LNCaP clone FGC (cell line): ENCODE results near the gene SYNPR.

Experiments
- DNase-seq: peaks from one replicate; pipeline ENCODE4 v3.0.0-alpha.2; 2011; ENCODE audit warnings: low read depth
- H3K4me3 ChIP-seq: 2 replicates; pipeline ENCODE4 v1.5.1; 2011; ENCODE audit warnings: mild to moderate bottlenecking, low read depth, low read length, control low read depth
- TF ChIP-seq, protein P1 (sequence below): IDR thresholded peaks from 2 replicates; pipeline ENCODE4 v1.5.1; 2012; ENCODE audit warnings: mild to moderate bottlenecking; ENCODE audit not compliant: control insufficient read depth, insufficient read depth; ENCODE audit errors: extremely low read depth

Gene SYNPR

GRCh38 chr3:63414607-63415006 lies 136.5 kb downstream of the SYNPR start:
- DNase-seq = no peak
- H3K4me3 ChIP-seq = no peak overlapping the region
- TF ChIP-seq, protein P1, sequence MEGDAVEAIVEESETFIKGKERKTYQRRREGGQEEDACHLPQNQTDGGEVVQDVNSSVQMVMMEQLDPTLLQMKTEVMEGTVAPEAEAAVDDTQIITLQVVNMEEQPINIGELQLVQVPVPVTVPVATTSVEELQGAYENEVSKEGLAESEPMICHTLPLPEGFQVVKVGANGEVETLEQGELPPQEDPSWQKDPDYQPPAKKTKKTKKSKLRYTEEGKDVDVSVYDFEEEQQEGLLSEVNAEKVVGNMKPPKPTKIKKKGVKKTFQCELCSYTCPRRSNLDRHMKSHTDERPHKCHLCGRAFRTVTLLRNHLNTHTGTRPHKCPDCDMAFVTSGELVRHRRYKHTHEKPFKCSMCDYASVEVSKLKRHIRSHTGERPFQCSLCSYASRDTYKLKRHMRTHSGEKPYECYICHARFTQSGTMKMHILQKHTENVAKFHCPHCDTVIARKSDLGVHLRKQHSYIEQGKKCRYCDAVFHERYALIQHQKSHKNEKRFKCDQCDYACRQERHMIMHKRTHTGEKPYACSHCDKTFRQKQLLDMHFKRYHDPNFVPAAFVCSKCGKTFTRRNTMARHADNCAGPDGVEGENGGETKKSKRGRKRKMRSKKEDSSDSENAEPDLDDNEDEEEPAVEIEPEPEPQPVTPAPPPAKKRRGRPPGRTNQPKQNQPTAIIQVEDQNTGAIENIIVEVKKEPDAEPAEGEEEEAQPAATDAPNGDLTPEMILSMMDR = no peak

DNA sequence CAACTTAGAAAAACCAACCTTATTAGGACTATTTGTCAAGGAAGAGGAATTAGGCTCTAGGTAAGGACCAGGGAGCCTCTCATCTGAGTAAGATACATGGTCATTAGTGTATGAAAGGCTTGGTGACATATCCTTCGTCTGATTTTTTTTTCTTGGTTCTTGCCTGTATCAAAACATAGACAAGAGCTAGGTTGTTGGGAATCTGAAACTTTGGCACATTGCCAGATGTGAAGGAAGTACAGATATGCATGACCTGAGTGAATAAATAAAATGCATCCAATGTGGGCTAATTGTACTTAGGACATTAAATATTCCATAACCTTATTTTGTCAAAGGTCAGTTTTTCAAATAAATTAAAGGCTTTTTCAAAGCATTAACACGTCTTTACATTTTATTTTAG lies 151.8 kb downstream of the SYNPR start:
- no peak for DNase-seq
- H3K4me3 ChIP-seq = no peak overlapping the region
- TF ChIP-seq, protein P1 = no peak

DNA sequence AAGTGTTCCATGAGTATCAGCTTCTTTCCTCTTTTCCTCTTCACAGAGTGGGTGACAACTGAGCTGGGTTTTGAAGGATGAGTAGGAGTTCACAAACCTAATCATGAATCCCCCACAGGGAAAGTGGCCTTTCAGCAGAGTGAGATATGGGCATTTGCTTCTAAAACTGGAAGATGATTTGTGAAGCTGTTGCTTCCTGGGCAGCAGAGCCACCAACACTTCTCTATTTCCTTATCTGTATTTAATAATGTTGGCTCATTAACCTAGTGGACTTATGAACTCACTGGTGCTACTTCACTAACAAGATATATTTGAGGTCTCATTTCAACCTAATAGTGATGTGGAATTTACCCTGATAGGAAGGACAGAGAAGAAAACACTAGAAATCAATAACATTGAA lies 152.8 kb downstream of the SYNPR start:
- H3K4me3 ChIP-seq = no peak overlapping the region
- TF ChIP-seq, protein P1 = no peak
- no peak for DNase-seq

GRCh38 chr3:63437858-63438257 lies 159.8 kb downstream of the SYNPR start:
- TF ChIP-seq, protein P1 = no peak
- DNase-seq = no peak
- no peak overlapping the region for H3K4me3 ChIP-seq

DNA sequence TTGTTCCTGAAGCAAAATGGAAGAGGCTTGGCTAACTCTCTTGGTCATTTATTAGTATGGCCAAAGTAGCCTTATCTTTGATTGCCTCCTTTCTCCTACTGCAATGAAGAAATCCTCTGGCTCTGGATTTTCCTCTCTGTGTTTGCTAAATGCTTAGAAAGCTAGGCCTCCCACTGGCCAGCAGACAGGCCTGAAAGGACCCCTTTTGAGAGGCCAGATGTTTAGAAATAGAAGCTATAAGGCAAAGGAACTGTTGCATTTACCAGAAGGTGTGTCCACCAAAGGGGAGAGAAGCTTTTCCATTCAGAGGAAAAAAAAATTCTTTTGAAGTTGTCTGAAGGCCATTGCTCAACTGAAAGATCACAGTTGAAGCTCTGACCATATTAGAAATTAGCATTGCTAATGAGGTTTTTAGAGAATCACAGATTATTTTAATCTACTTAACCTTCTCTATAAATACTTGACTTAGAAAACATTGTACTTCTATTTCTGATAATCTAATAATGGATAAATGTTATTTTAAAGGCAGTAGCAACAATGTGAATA lies 160.8 kb downstream of the SYNPR start:
- TF ChIP-seq, protein P1 = no peak
- no peak overlapping the region for H3K4me3 ChIP-seq
- DNase-seq = no peak

DNA sequence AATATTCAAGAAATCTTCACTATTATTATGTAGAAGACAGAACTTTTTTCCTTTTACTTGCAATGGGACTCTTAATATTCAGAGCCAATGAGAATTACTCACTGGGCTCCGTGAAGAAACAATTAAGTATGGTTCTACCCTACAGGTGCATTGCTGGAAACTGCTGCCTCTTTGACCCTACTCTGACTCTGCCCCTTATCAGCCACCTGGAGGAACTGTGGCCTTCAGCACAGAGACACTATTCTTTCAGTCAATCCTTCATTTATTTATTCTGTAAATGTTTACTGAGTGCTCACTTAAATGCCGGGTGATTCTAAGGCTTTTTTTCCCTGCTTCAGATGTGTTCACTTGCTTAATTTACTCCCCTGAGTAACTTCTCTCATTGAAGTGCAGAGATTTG lies 163.2 kb downstream of the SYNPR start:
- no peak overlapping the region for H3K4me3 ChIP-seq
- no peak for DNase-seq
- TF ChIP-seq, protein P1 = no peak

- TF ChIP-seq, protein P1 = no peak
- no peak overlapping the region for H3K4me3 ChIP-seq
- DNase-seq = no peak
Measured at GRCh38 chr3:63442918-63443317, 164.8 kb downstream of the SYNPR start.
